ENCODE results near the gene ATP6V1F.

- TF ChIP-seq, protein P1, sequence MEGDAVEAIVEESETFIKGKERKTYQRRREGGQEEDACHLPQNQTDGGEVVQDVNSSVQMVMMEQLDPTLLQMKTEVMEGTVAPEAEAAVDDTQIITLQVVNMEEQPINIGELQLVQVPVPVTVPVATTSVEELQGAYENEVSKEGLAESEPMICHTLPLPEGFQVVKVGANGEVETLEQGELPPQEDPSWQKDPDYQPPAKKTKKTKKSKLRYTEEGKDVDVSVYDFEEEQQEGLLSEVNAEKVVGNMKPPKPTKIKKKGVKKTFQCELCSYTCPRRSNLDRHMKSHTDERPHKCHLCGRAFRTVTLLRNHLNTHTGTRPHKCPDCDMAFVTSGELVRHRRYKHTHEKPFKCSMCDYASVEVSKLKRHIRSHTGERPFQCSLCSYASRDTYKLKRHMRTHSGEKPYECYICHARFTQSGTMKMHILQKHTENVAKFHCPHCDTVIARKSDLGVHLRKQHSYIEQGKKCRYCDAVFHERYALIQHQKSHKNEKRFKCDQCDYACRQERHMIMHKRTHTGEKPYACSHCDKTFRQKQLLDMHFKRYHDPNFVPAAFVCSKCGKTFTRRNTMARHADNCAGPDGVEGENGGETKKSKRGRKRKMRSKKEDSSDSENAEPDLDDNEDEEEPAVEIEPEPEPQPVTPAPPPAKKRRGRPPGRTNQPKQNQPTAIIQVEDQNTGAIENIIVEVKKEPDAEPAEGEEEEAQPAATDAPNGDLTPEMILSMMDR (IDR thresholded peaks at IDR 0.05; ENCODE audit: low read depth, low read length, poor library complexity, severe bottlenecking) = no peak
- TF ChIP-seq EZH2phosphoT487 (IDR thresholded peaks at IDR 0.05; ENCODE audit: borderline replicate concordance, low read length) = no peak
Observed at GRCh38 chr7:128835231-128835751, 27.4 kb upstream of the ATP6V1F start.
